ENCODE data around the gene BUD13. TPM values are rescaled to one million over a fixed set of nuclear protein-coding genes. Genes with fewer than 3 reads are reported as not detected.

BUD13 gene
- total RNA-seq, 1 donor from 2014 or later: 13.1 TPM

DNA sequence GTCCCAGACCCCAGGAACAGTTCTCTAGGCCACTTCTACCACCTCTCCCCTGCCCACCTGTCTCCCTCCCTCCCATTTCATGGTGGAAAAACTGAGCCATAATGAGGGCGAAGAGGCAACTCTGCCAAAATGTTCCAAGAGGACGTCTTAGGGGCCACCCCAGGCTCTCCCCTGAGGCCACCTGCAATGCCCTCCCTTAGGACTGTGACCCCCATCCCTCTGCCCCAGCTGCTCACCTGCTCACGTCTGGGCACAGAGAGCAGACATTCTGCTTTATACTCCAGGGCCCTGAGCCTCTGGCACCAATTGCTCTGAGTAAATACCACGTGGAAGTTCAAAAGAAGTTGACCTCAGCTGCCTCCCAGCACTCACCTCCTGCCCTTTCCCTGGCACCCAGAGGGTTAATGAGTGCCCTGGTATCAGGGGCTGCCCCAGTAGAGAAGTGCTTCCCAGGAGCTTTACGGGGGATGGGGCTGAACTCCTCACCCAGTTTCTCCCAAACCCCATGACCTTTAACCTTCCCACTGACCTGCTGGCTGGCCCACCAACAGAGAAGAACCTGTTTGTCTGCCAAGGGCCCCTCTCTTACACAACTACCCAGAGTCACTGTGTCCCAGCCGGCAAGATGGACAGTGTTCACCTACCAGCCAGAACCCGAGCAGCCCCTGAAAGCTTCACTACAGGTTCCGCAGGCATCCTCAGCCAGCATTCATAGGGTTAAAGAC lies 19.5 kb upstream of the BUD13 start:
- Mint-ChIP-seq H3K4me1 (ENCODE audit: unreplicated experiment) (peaks cover 6% of the 10 kb centered on the region), H3K36me3 (ENCODE audit: unreplicated experiment) (no peaks in the 10 kb centered on the region), H3K4me3 (ENCODE audit: unreplicated experiment) (no peak overlapping the region), H3K27me3 (ENCODE audit: unreplicated experiment) (no peaks in the 10 kb centered on the region), H3K9me3 (ENCODE audit: unreplicated experiment) (no peaks in the 10 kb centered on the region), H3K27ac (ENCODE audit: unreplicated experiment) (no peak overlapping the region)
- DNase-seq (ENCODE audit: extremely low spot score, unreplicated experiment): peak; percentile 64
- TF ChIP-seq, protein P1, sequence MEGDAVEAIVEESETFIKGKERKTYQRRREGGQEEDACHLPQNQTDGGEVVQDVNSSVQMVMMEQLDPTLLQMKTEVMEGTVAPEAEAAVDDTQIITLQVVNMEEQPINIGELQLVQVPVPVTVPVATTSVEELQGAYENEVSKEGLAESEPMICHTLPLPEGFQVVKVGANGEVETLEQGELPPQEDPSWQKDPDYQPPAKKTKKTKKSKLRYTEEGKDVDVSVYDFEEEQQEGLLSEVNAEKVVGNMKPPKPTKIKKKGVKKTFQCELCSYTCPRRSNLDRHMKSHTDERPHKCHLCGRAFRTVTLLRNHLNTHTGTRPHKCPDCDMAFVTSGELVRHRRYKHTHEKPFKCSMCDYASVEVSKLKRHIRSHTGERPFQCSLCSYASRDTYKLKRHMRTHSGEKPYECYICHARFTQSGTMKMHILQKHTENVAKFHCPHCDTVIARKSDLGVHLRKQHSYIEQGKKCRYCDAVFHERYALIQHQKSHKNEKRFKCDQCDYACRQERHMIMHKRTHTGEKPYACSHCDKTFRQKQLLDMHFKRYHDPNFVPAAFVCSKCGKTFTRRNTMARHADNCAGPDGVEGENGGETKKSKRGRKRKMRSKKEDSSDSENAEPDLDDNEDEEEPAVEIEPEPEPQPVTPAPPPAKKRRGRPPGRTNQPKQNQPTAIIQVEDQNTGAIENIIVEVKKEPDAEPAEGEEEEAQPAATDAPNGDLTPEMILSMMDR (IDR thresholded peaks at IDR 0.05): no peak

DNA sequence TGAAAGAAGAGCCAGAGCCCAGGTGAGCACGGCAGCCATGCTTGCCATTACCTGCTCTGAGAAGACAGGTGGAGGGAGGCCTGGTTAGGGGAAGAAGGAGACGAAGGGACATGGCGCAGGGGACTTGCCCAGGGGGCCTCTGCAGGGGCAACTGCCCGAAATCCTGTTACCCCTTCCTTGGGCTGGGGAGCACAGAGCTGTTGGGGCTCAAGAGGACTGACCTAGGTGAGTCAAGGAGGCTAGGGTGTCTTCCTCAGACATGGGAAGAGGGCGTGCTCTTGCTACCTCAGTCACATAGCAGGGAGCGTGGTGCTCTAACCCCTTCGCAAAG lies 19.0 kb upstream of the BUD13 start, which contains the start of gene APOA5:
Gene APOA5, minus strand, starts transcription at position 67 of the 331 bp plus-strand sequence. Its CDS starts 19 bp downstream, at position 48.
- DNase-seq (ENCODE audit: extremely low spot score, unreplicated experiment): no peak
- TF ChIP-seq, protein P1 (IDR thresholded peaks at IDR 0.05): no peak
- H3K9me3 Mint-ChIP-seq (ENCODE audit: unreplicated experiment): no peaks in the 10 kb centered on the region
- peaks cover 11% of the 10 kb centered on the region for H3K4me1 Mint-ChIP-seq (ENCODE audit: unreplicated experiment)
- no peak within 1 kb of the TSS for H3K27ac Mint-ChIP-seq (ENCODE audit: unreplicated experiment)
- H3K4me3 Mint-ChIP-seq (ENCODE audit: unreplicated experiment): no peak within 1 kb of the TSS
- H3K36me3 Mint-ChIP-seq (ENCODE audit: unreplicated experiment): no peaks in the 10 kb centered on the region
- H3K27me3 Mint-ChIP-seq (ENCODE audit: unreplicated experiment): no peaks in the 10 kb centered on the region

DNA sequence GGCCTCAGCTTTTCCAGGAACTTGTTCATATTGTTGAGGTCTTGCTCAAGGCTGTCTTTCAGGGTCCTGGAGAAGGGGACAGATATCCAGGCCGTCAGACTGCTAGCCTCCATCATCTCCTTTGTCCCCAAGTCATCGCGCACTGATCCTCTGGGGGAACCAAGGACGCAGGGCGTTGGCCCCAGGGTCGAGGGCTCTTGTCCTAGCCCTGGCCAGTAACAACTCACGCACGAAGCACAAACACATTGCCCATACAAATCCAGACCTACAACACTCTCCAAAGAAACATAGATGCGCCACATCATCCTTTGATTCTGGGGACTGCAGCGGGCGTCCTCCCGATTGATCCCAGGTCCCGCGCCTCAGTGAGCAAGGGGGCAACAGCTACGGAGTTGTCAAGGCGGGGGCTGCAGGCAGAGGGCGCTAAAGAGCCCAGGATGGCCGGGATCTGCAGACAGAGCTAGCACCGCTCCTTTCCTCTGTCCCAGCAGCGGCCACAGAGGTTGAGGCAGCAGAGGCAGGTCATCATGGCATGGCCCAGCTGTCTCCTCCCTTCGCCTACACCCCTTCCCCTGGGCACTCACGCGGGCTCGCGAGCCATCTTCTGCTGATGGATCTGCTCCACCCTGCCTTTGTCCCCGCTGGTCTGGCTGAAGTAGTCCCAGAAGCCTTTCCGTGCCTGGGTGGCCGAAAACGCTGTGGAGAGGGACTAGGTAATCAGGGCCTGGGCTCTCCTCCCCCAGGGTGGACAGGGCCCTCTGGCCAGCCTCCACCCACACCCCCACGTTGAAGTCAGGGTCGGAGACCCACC lies 18.4 kb upstream of the BUD13 start:
- no peak overlapping the region for H3K4me3 Mint-ChIP-seq (ENCODE audit: unreplicated experiment)
- TF ChIP-seq, protein P1 (IDR thresholded peaks at IDR 0.05): peak; percentile 94
- H3K27ac Mint-ChIP-seq (ENCODE audit: unreplicated experiment): no peak overlapping the region
- no peaks in the 10 kb centered on the region for H3K36me3 Mint-ChIP-seq (ENCODE audit: unreplicated experiment)
- H3K4me1 Mint-ChIP-seq (ENCODE audit: unreplicated experiment): peaks cover 16% of the 10 kb centered on the region
- peak; percentile 93 for DNase-seq (ENCODE audit: extremely low spot score, unreplicated experiment)
- no peaks in the 10 kb centered on the region for H3K27me3 Mint-ChIP-seq (ENCODE audit: unreplicated experiment)
- H3K9me3 Mint-ChIP-seq (ENCODE audit: unreplicated experiment): no peaks in the 10 kb centered on the region

DNA sequence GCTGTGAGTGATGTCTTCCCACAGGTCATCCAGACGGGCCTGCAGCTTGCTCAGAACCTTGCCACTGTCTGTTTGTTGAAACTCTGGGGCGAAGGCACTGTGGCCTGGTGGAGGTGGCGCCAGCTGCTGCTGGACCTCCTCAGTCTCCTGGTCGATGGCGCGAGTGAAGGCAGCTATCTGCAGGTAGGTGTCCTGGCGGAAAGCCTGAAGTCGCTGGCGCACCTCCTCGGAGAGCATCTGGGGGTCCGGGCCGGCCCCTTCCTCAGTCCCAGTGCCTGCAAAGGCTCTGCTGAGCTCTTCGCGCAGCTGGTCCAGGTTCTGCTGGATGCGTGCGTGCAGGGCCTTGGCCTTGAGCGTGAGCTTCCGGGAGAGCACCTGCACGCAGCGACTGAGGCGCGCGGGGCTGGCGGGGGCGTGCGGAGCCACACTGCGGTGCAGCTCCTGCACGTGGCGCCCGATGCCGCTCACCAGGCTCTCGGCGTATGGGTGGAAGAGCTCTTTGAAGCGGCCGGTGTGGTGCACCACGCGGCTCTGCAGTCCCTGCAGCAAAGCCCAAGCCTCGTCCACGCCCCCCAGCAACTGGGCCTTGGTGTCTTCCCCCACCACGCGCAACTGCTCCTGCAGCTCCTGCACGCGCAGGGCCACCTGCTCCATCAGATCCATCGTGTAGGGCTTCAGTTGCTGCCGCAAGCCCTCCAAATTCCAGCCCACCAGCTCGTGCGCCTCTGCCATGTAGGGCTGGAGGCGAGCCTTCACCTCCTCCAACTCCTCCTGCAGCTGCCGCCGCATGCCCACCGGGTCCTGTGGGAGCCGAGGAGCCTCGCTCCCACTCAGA lies 17.6 kb upstream of the BUD13 start:
- no peak for DNase-seq (ENCODE audit: extremely low spot score, unreplicated experiment)
- peaks cover 18% of the 10 kb centered on the region for H3K4me1 Mint-ChIP-seq (ENCODE audit: unreplicated experiment)
- H3K27me3 Mint-ChIP-seq (ENCODE audit: unreplicated experiment): no peaks in the 10 kb centered on the region
- H3K4me3 Mint-ChIP-seq (ENCODE audit: unreplicated experiment): no peak overlapping the region
- TF ChIP-seq, protein P1 (IDR thresholded peaks at IDR 0.05): no peak
- H3K27ac Mint-ChIP-seq (ENCODE audit: unreplicated experiment): no peak overlapping the region
- H3K9me3 Mint-ChIP-seq (ENCODE audit: unreplicated experiment): no peaks in the 10 kb centered on the region
- H3K36me3 Mint-ChIP-seq (ENCODE audit: unreplicated experiment): peaks cover under 1% of the 10 kb centered on the region
